Astrocyte of the spinal cord (primary cell): ENCODE data around the gene NCOA1.
"Not testable (repeated sequence)": the region's sequence is repeated elsewhere in the genome, so short reads cannot be mapped to it uniquely, and the experiment has no call there.

ENCODE experiments used
- DNase-seq: peaks from one replicate; pipeline ENCODE4 v3.0.0; 2011; ENCODE audit warnings: low read depth, low spot score
- H3K4me3 ChIP-seq: 2 replicates; pipeline ENCODE4 v1.5.1; 2011; ENCODE audit warnings: low read depth, mild to moderate bottlenecking, low read length, moderate library complexity
- in situ Hi-C: cut with HindIII; loops from 2 replicates; pipeline ENCODE4 v1.10.0; 2017; ENCODE audit warnings: low sequenced_read_pairs
- TF ChIP-seq, protein P1 (sequence below): IDR thresholded peaks from 2 replicates; pipeline ENCODE4 v1.5.1; 2012; ENCODE audit warnings: low read depth, mild to moderate bottlenecking, low read length, inconsistent platforms

NCOA1 gene

DNA sequence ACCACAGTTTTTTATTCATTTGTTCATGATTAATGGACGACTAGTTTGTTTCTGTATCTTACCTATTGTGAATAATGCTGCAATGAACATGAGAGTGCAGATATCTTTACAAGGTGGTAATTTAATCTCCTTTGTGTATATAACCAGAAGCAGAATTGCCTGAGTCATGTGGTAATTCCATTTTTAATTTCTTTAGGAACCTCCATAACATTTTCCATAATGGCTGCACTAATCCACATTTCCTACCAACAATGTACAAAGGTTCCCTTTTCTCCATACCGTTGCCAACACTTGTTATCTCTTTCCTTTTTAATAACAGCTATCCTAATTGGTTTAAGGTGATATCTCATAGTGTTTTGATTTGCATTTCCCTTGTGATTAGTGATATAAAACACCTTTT, 36.5 kb downstream of the NCOA1 start:
- DNase-seq = no peak
- TF ChIP-seq, protein P1, sequence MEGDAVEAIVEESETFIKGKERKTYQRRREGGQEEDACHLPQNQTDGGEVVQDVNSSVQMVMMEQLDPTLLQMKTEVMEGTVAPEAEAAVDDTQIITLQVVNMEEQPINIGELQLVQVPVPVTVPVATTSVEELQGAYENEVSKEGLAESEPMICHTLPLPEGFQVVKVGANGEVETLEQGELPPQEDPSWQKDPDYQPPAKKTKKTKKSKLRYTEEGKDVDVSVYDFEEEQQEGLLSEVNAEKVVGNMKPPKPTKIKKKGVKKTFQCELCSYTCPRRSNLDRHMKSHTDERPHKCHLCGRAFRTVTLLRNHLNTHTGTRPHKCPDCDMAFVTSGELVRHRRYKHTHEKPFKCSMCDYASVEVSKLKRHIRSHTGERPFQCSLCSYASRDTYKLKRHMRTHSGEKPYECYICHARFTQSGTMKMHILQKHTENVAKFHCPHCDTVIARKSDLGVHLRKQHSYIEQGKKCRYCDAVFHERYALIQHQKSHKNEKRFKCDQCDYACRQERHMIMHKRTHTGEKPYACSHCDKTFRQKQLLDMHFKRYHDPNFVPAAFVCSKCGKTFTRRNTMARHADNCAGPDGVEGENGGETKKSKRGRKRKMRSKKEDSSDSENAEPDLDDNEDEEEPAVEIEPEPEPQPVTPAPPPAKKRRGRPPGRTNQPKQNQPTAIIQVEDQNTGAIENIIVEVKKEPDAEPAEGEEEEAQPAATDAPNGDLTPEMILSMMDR = no peak
- H3K4me3 ChIP-seq = no peak overlapping the region
- in situ Hi-C loops = no loop called here

DNA sequence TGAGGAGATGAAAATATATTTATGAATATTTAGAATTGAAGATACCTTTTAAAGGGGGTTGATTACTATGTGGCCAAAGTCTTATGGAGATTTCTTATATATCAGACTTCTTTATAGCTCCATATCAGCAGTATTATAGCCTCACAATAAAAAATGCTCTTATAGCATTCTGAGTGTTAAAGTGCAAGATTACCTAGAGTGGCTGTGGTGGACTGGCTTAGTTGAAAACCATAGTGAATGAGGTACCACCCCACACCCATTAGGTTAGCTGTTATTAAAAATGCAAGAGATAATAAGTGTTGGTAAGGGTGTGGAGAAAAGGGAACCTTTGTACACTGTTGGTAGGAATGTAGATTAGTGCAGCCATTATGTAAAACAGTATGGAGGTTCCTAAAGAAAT, 39.7 kb downstream of the NCOA1 start:
- H3K4me3 ChIP-seq = no peak overlapping the region
- TF ChIP-seq, protein P1 = no peak
- in situ Hi-C loops = no loop called here
- no peak for DNase-seq

DNA sequence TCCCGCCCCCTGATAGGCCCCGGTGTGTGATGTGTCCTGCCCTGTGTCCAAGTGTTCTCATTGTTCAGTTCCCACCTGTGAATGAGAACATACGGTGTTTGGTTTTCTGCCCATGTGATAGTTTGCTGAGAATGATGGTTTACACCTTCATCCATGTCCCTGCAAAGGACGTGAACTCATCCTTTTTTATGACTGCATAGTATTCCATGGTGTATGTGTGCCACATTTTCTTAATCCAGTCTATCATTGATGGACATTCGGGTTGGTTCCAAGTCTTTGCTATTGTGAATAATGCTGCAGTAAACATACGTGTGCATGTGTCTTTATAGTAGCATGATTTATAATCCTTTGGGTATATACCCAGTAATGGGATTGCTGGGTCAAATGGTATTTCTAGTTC, 40.6 kb downstream of the NCOA1 start:
- in situ Hi-C loops, DNase-seq: not testable (repeated sequence)

DNA sequence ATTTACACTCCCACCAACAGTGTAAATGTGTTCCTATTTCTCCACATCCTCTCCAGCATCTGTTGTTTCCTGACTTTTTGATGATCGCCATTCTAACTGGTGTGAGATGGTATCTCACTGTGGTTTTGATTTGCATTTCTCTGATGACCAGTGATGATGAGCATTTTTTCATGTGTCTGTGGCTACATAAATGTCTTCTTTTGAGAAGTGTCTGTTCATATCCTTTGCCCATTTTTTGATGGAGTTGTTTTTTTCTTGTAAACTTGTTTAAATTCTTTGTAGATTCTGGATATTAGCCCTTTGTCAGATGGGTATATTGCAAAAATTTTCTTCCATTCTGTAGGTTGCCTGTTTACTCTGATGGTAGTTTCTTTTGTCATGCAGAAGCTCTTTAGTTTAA, 41.0 kb downstream of the NCOA1 start:
- DNase-seq, in situ Hi-C loops, H3K4me3 ChIP-seq: not testable (repeated sequence)

More for the DNA sequence above, 40.6 kb downstream of the NCOA1 start:
- not testable (repeated sequence) for H3K4me3 ChIP-seq

DNA sequence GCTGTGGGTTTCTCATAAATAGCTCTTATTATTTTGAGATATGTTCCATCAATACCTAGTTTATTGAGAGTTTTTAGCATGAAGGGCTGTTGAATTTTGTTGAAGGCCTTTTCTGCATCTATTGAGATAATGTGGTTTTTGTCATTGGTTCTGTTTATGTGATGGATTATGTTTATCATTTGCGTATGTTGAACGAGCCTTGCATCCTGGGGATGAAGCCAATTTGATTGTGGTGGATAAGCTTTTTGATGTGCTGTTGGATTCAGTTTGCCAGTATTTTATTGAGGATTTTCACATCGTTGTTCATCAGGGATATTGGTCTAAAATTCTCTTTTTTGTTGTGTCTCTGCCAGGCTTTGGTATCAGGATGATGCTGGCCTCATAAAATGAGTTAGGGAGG, 42.5 kb downstream of the NCOA1 start:
- H3K4me3 ChIP-seq, DNase-seq, in situ Hi-C loops: not testable (repeated sequence)

DNA sequence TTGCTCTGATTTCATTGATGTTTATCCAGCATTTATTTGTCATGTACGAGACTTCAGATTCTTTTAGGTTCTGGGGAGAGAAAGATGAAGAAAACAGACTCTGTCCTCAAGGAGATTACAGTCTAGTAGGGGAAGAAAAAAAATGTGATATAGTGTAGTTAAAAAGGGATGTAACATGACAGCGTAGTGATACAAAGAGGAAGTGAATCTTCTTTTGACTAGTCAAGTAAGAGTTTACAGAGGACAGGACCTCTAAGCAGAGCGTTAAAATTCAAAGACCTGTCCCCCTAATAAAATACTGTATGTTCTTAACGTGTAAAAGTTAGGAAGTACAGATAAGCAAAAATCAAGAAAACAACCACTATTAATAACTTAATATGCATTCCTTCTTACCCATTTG, 47.7 kb downstream of the NCOA1 start:
- DNase-seq = no peak
- TF ChIP-seq, protein P1 = no peak
- in situ Hi-C loops = no loop called here
- no peak overlapping the region for H3K4me3 ChIP-seq

DNA sequence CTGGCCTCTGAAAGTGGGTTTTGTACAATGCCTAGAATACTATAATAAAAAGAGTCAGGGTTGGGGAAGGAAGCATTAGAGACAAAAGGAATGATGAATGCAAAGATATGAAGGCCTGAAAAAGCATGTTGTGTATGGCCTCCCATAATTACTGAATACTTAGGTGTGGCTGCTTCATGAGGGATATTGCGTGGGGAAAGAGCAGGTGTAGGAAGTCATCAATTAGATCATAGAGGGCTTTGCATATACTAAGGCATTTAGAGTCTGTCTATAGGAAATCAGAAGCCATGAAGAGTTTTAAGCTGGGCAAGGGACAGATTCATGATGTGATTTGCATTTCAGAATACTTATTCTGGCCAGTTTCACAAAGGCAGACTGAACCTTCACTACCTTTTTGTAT, 48.2 kb downstream of the NCOA1 start:
- TF ChIP-seq, protein P1 = no peak
- in situ Hi-C loops = no loop called here
- DNase-seq = no peak
- H3K4me3 ChIP-seq = no peak overlapping the region

DNA sequence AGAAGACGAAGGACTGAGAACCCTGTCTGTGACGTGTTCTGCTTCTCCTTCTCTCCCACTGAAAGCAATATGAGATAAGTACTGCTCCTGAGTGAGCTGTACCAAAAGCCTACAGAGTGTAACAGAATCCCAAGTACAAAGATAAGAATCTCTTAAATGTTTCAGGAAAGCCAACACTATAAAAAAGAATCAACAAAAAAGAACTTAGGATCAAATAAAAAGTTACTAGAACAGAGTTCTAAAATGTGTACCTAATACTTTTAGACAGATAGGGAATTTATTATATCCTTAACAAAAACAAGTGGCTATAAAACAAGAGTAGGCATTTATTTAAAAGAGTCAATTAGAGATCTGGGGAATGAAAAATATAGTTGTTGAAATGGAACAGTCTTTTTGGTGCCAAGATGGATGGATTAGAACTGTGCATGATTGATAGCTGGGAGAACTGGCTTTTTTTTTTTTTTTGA, 49.0 kb downstream of the NCOA1 start:
- in situ Hi-C loops = no loop called here
- H3K4me3 ChIP-seq = no peak overlapping the region
- TF ChIP-seq, protein P1 = no peak
- DNase-seq = no peak
